ENCODE data around the gene UNC45B.
"Not testable (repeated sequence)": the region's sequence is repeated elsewhere in the genome, so short reads cannot be mapped to it uniquely, and the experiment has no call there.

Gene UNC45B

DNA sequence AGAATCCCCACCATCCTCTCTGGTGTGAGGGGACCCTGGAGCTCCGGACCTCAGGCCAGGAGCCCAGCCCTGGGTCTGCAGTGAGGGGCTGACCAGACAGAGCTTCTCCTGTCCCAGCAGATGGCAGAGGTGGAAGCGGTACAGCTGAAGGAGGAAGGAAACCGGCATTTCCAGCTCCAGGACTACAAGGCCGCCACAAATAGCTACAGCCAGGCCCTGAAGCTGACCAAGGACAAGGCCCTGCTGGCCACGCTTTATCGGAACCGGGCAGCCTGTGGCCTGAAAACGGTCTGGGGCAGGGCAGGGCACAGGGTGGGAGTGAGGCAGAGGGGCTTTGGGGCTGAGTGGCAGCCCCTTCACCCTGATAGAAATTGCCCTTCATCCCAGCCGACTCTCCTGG lies 527 bp downstream of the UNC45B start:
- H3K27me3 ChIP-seq (ENCODE audit: control insufficient read depth in 3 of 3, insufficient read depth in 3 of 3, low read depth in 1 of 3, low read length in 3 of 3) = peaks cover 0 to 32% (median 0%) of the 10 kb centered on the region in 3 experiments
- no peaks in the 10 kb centered on the region for H3K79me1 ChIP-seq (ENCODE audit: low read depth, low read length)
- no peak overlapping the region for H4K8ac ChIP-seq (ENCODE audit: low read depth, low read length)
- no peaks in the 10 kb centered on the region for H3K4me1 ChIP-seq (ENCODE audit: control insufficient read depth in 2 of 2, insufficient read depth in 1 of 2, low read depth in 1 of 2, low read length in 2 of 2)
- H2BK15ac ChIP-seq (ENCODE audit: low read length) = no peak overlapping the region
- no peak overlapping the region for H3K4ac ChIP-seq (ENCODE audit: low read length)
- no peak overlapping the region for H4K91ac ChIP-seq (ENCODE audit: low read depth, low read length, poor library complexity)
- H3K36me3 ChIP-seq (replicated peaks in 1 of 2; ENCODE audit: control insufficient read depth in 2 of 2, insufficient read depth in 2 of 2, low read length in 2 of 2) = no peaks in the 10 kb centered on the region
- H3K4me3 ChIP-seq (ENCODE audit: low read length in 2 of 2) = no peak overlapping the region
- peak overlapping the region; percentile 66 for H2BK120ac ChIP-seq (ENCODE audit: low read depth, low read length)
- H2AK5ac ChIP-seq (ENCODE audit: low read depth, low read length) = peak overlapping the region; percentile 40
- no peak overlapping the region for H3K9ac ChIP-seq (ENCODE audit: low read depth, low read length, poor library complexity)
- WGBS, 2 donors (ENCODE audit: extremely low coverage in 2 of 2, insufficient read length in 2 of 2, insufficient replicate concordance in 1 of 2) = no CpG with 5 or more reads among the region's 9 CpGs
- H3K4me2 ChIP-seq (ENCODE audit: insufficient read depth, low read length, poor library complexity, severe bottlenecking) = no peak overlapping the region
- no peak overlapping the region for H3K27ac ChIP-seq (replicated peaks; ENCODE audit: low read length)
- H3K23ac ChIP-seq (ENCODE audit: low read depth, low read length, poor library complexity) = no peak overlapping the region
- no peak overlapping the region for H2BK12ac ChIP-seq (ENCODE audit: low read length)
- no peak overlapping the region for H3K14ac ChIP-seq (ENCODE audit: low read length)
- no peaks in the 10 kb centered on the region for H3K9me3 ChIP-seq (replicated peaks in 1 of 2; ENCODE audit: control insufficient read depth in 2 of 2, insufficient read depth in 1 of 2, low read depth in 1 of 2, low read length in 2 of 2)
- no peak overlapping the region for H2BK5ac ChIP-seq (ENCODE audit: low read length)
- no peak overlapping the region for H2AFZ ChIP-seq (ENCODE audit: low read length)
- H3K18ac ChIP-seq (ENCODE audit: low read length) = no peak overlapping the region
- no peak for DNase-seq (ENCODE audit: low spot score)

DNA sequence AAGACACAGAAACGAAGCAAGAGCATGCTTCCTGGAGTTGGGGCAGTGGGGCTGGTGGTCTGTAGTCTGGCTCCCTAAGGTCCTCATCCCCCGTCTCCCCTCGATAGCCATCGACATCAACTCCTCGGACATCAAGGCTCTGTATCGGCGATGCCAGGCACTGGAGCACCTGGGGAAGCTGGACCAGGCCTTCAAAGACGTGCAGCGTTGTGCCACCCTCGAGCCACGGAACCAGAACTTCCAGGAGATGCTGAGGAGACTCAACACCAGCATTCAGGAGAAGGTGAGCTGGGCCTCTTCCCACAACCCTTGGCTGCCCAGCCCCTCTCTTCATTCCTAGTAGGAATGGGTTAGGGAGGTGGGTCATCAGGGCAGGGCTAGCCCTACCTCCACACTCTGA lies 2.3 kb downstream of the UNC45B start:
- Histone ChIP-seq H2AK5ac (ENCODE audit: low read depth, low read length) (no peak overlapping the region), H3K4ac (ENCODE audit: low read length) (no peak overlapping the region), H3K9me3 (replicated peaks in 1 of 2; ENCODE audit: control insufficient read depth in 2 of 2, insufficient read depth in 1 of 2, low read depth in 1 of 2, low read length in 2 of 2) (no peaks in the 10 kb centered on the region), H4K91ac (ENCODE audit: low read depth, low read length, poor library complexity) (no peak overlapping the region), H3K14ac (ENCODE audit: low read length) (no peak overlapping the region), H4K8ac (ENCODE audit: low read depth, low read length) (peak overlapping the region; percentile 65), H2AFZ (ENCODE audit: low read length) (no peak overlapping the region), H3K4me2 (ENCODE audit: insufficient read depth, low read length, poor library complexity, severe bottlenecking) (no peak overlapping the region), H3K4me3 (ENCODE audit: low read length in 2 of 2) (no peak overlapping the region), H3K4me1 (ENCODE audit: control insufficient read depth in 2 of 2, insufficient read depth in 1 of 2, low read depth in 1 of 2, low read length in 2 of 2) (no peaks in the 10 kb centered on the region), H2BK5ac (ENCODE audit: low read length) (no peak overlapping the region), H3K27me3 (ENCODE audit: control insufficient read depth in 3 of 3, insufficient read depth in 3 of 3, low read depth in 1 of 3, low read length in 3 of 3) (peaks cover 0 to 32% (median 0%) of the 10 kb centered on the region in 3 experiments), H3K23ac (ENCODE audit: low read depth, low read length, poor library complexity) (no peak overlapping the region), H3K9ac (ENCODE audit: low read depth, low read length, poor library complexity) (no peak overlapping the region), H3K27ac (replicated peaks; ENCODE audit: low read length) (no peak overlapping the region), H3K18ac (ENCODE audit: low read length) (no peak overlapping the region), H3K36me3 (replicated peaks in 1 of 2; ENCODE audit: control insufficient read depth in 2 of 2, insufficient read depth in 2 of 2, low read length in 2 of 2) (no peaks in the 10 kb centered on the region), H3K79me1 (ENCODE audit: low read depth, low read length) (no peaks in the 10 kb centered on the region), H2BK120ac (ENCODE audit: low read depth, low read length) (no peak overlapping the region), H2BK12ac (ENCODE audit: low read length) (no peak overlapping the region), H2BK15ac (ENCODE audit: low read length) (no peak overlapping the region)
- DNase-seq (ENCODE audit: low spot score) = no peak
- no CpG with 5 or more reads among the region's 11 CpGs for WGBS, 2 donors (ENCODE audit: extremely low coverage in 2 of 2, insufficient read length in 2 of 2, insufficient replicate concordance in 1 of 2)

DNA sequence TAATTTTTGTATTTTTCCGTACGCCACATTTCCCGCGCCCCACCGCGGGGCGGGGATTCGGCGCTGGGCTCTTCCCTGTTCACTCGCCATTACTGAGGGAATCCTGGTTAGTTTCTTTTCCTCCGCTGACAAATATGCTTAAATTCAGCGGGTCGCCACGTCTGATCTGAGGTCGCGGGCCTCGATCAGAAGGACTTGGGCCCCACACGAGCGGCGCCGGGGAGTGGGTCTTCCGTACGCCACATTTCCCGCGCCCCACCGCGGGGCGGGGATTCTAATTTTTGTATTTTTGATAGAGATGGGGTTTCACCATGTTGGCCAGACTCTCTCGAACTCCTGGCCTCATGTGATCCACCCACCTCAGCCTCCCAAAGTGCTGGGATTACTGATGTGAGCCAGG lies 3.5 kb downstream of the UNC45B start:
- H2BK15ac ChIP-seq (ENCODE audit: low read length); H3K9me3 ChIP-seq (replicated peaks in 1 of 2; ENCODE audit: control insufficient read depth in 2 of 2, insufficient read depth in 1 of 2, low read depth in 1 of 2, low read length in 2 of 2); H2BK12ac ChIP-seq (ENCODE audit: low read length); H3K9ac ChIP-seq (ENCODE audit: low read depth, low read length, poor library complexity); H2BK120ac ChIP-seq (ENCODE audit: low read depth, low read length); H2AFZ ChIP-seq (ENCODE audit: low read length); H3K4me1 ChIP-seq (ENCODE audit: control insufficient read depth in 2 of 2, insufficient read depth in 1 of 2, low read depth in 1 of 2, low read length in 2 of 2); H4K8ac ChIP-seq (ENCODE audit: low read depth, low read length); H3K14ac ChIP-seq (ENCODE audit: low read length); H4K91ac ChIP-seq (ENCODE audit: low read depth, low read length, poor library complexity); H2BK5ac ChIP-seq (ENCODE audit: low read length); DNase-seq (ENCODE audit: low spot score); H3K36me3 ChIP-seq (replicated peaks in 1 of 2; ENCODE audit: control insufficient read depth in 2 of 2, insufficient read depth in 2 of 2, low read length in 2 of 2); H3K79me1 ChIP-seq (ENCODE audit: low read depth, low read length); H3K18ac ChIP-seq (ENCODE audit: low read length); H3K4ac ChIP-seq (ENCODE audit: low read length); H3K4me2 ChIP-seq (ENCODE audit: insufficient read depth, low read length, poor library complexity, severe bottlenecking); H2AK5ac ChIP-seq (ENCODE audit: low read depth, low read length); H3K27ac ChIP-seq (replicated peaks; ENCODE audit: low read length); H3K23ac ChIP-seq (ENCODE audit: low read depth, low read length, poor library complexity); H3K4me3 ChIP-seq (ENCODE audit: low read length in 2 of 2): not testable (repeated sequence)
- WGBS, 2 donors (ENCODE audit: extremely low coverage in 2 of 2, insufficient read length in 2 of 2, insufficient replicate concordance in 1 of 2) = no CpG with 5 or more reads among the region's 29 CpGs
- peaks cover 0 to 32% (median 0%) of the 10 kb centered on the region in 3 experiments for H3K27me3 ChIP-seq (ENCODE audit: control insufficient read depth in 3 of 3, insufficient read depth in 3 of 3, low read depth in 1 of 3, low read length in 3 of 3)

DNA sequence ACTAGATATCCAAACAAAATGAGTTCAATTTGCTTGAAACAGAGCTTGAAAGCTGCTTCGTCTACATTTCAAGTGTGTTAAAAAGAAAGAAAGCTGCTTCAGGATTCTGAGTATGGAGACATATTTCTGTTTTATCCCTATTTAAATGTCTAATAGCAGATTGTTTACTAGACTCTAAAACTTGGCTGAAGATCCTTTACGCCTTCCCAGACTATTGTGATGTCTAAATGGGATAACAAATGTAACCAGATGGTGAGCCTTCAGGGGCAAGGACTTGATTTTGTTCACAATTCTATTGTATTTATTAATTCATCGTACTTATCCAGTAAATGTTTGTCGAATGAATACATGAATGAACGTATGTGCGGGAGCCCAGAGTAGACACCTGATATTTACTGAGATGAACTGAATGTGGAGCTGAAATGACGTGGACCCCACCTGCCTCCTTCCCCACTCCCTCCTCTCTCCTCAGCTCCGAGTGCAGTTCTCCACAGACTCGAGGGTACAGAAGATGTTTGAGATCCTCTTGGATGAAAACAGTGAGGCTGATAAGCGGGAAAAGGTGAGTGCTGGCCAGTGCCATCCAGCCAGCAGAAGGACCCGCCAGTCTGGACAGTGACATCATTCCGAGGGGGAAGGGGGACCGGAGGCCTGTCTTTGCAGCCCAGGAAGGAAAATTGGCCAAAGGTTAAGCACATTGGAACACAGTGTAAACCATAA lies 5.0 kb downstream of the UNC45B start:
- no peak overlapping the region for H4K91ac ChIP-seq (ENCODE audit: low read depth, low read length, poor library complexity)
- H2BK5ac ChIP-seq (ENCODE audit: low read length) = no peak overlapping the region
- H3K79me1 ChIP-seq (ENCODE audit: low read depth, low read length) = no peaks in the 10 kb centered on the region
- no peak overlapping the region for H3K4ac ChIP-seq (ENCODE audit: low read length)
- no peak overlapping the region for H3K4me2 ChIP-seq (ENCODE audit: insufficient read depth, low read length, poor library complexity, severe bottlenecking)
- peak overlapping the region; percentile 30 for H2BK12ac ChIP-seq (ENCODE audit: low read length)
- H4K8ac ChIP-seq (ENCODE audit: low read depth, low read length) = no peak overlapping the region
- no peak overlapping the region for H3K27ac ChIP-seq (replicated peaks; ENCODE audit: low read length)
- no peak for DNase-seq (ENCODE audit: low spot score)
- peaks cover 0 to 19% (median 0%) of the 10 kb centered on the region in 3 experiments for H3K27me3 ChIP-seq (ENCODE audit: control insufficient read depth in 3 of 3, insufficient read depth in 3 of 3, low read depth in 1 of 3, low read length in 3 of 3)
- H3K14ac ChIP-seq (ENCODE audit: low read length) = no peak overlapping the region
- no peak overlapping the region for H3K18ac ChIP-seq (ENCODE audit: low read length)
- WGBS, 2 donors (ENCODE audit: extremely low coverage in 2 of 2, insufficient read length in 2 of 2, insufficient replicate concordance in 1 of 2) = no CpG with 5 or more reads among the region's 13 CpGs
- H2AK5ac ChIP-seq (ENCODE audit: low read depth, low read length) = no peak overlapping the region
- no peaks in the 10 kb centered on the region for H3K36me3 ChIP-seq (replicated peaks in 1 of 2; ENCODE audit: control insufficient read depth in 2 of 2, insufficient read depth in 2 of 2, low read length in 2 of 2)
- no peaks in the 10 kb centered on the region for H3K4me1 ChIP-seq (ENCODE audit: control insufficient read depth in 2 of 2, insufficient read depth in 1 of 2, low read depth in 1 of 2, low read length in 2 of 2)
- no peak overlapping the region for H3K23ac ChIP-seq (ENCODE audit: low read depth, low read length, poor library complexity)
- no peak overlapping the region for H2AFZ ChIP-seq (ENCODE audit: low read length)
- no peak overlapping the region for H2BK15ac ChIP-seq (ENCODE audit: low read length)
- H3K9ac ChIP-seq (ENCODE audit: low read depth, low read length, poor library complexity) = no peak overlapping the region
- no peaks in the 10 kb centered on the region for H3K9me3 ChIP-seq (replicated peaks in 1 of 2; ENCODE audit: control insufficient read depth in 2 of 2, insufficient read depth in 1 of 2, low read depth in 1 of 2, low read length in 2 of 2)
- H3K4me3 ChIP-seq (ENCODE audit: low read length in 2 of 2) = no peak overlapping the region
- H2BK120ac ChIP-seq (ENCODE audit: low read depth, low read length) = no peak overlapping the region

Data from neuronal stem cell (in vitro differentiated cells).